ENCODE results near the gene PRG2. TPM values are rescaled to one million over a fixed set of nuclear protein-coding genes. Genes with fewer than 3 reads are reported as not detected.

The PRG2 gene
- total and polyA plus RNA-seq, 2 experiments from 2014 or later, result not detected

DNA sequence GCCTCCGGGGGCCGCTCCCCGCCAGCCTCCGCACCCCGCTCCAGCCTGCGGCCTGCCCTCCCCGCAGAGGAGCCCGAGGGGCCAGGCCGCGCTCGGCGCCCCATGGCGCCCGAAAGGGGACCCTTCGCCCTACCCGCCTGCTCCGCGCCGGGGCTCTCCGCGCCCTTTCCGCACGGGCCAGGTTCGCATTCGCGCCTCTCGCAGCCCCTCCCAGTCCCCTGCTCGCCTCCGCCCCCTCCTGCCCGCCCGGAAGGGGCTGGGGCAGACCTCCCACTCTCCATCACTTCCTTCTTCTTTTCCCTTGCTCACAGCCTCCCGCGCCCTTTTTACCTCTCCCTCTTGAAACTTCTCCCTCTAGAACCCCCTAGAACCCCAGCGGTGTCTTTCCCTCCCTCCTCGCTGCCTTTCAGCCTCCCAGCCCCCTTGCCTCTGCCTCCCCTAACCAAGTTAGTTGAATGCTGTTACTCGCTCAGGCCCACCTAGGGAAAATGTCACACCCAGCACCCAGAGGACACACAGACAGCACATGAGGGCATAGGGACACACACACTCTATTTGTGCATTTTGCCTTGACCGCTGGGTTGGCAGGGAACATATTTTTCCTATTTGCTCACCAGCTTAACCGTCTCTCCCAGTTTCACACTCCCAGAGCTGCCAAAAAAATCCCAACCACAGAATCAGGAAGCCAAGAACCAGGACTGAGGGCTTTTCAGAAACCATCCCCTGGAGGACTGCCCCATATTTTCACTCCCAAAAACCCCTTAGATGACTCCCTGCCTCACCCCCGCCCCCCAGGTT is 36.7 kb upstream of the PRG2 start, which contains the start of gene SLC43A3:
TSS of gene SLC43A3 (minus strand) at position 193 of the 798 bp plus-strand sequence. CDS start 949 bp downstream, outside the sequence.
- Histone ChIP-seq H3K79me2 (no peaks in the 10 kb centered on the region), H3K36me3 (replicated peaks; ENCODE audit: insufficient read depth, low read depth) (no peaks in the 10 kb centered on the region), H3K4me2 (peak within 1 kb of the TSS; percentile 85), H3K4me3 (peak within 1 kb of the TSS; percentile 55), H2AFZ (peak within 1 kb of the TSS; percentile 84), H4K20me1 (ENCODE audit: insufficient read depth, poor library complexity, severe bottlenecking) (no peaks in the 10 kb centered on the region), H3K27me3 (no peaks in the 10 kb centered on the region), H3K27ac (peak within 1 kb of the TSS; percentile 86), H3K9me3 (ENCODE audit: low read depth) (no peaks in the 10 kb centered on the region), H3K4me1 (ENCODE audit: insufficient read depth) (peaks cover 16% of the 10 kb centered on the region), H3K9me2 (replicated peaks; ENCODE audit: insufficient read depth) (no peaks in the 10 kb centered on the region)
- WGBS (ENCODE audit: low lambda C conversion rate, missing lambda C conversion rate), result 15% methylated on average over 29 of the region's 39 CpGs
- DNase-seq (ENCODE audit: low spot score), result peak; percentile 61
- no peak for TF ChIP-seq EZH2 (IDR thresholded peaks at IDR 0.05; ENCODE audit: borderline replicate concordance)
- TF ChIP-seq EZH2phosphoT487 (IDR thresholded peaks at IDR 0.05; ENCODE audit: low read depth, severe bottlenecking, unreplicated experiment), result no peak
- TF ChIP-seq, protein P1, sequence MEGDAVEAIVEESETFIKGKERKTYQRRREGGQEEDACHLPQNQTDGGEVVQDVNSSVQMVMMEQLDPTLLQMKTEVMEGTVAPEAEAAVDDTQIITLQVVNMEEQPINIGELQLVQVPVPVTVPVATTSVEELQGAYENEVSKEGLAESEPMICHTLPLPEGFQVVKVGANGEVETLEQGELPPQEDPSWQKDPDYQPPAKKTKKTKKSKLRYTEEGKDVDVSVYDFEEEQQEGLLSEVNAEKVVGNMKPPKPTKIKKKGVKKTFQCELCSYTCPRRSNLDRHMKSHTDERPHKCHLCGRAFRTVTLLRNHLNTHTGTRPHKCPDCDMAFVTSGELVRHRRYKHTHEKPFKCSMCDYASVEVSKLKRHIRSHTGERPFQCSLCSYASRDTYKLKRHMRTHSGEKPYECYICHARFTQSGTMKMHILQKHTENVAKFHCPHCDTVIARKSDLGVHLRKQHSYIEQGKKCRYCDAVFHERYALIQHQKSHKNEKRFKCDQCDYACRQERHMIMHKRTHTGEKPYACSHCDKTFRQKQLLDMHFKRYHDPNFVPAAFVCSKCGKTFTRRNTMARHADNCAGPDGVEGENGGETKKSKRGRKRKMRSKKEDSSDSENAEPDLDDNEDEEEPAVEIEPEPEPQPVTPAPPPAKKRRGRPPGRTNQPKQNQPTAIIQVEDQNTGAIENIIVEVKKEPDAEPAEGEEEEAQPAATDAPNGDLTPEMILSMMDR (IDR thresholded peaks at IDR 0.05; ENCODE audit: poor library complexity), result no peak

DNA sequence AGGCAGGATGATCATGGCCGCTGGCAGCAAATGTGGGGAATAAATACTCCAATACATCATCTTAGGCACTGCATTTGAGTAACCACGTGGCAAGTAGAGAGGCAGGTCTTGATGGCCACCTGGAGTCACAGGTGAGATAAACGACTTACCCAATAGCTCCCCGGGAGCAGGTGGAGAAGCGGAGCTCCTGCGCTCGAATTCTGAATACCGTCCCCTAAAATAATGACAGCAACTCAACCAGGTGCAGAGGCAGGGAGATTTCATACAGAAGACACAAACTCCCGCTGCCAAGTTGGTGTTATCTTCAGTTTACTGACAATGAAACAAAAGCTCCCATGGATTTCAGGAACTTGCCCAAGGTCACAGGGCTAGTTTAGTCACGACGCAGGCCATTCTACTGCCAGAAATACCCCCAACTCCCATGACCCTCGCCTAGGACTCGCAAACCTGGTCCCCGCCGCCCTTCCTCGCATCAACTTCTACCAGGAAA is 36.0 kb upstream of the PRG2 start:
- TF ChIP-seq EZH2 (IDR thresholded peaks at IDR 0.05; ENCODE audit: borderline replicate concordance) (no peak), EZH2phosphoT487 (IDR thresholded peaks at IDR 0.05; ENCODE audit: low read depth, severe bottlenecking, unreplicated experiment) (no peak)
- TF ChIP-seq, protein P1 (IDR thresholded peaks at IDR 0.05; ENCODE audit: poor library complexity), result no peak
- no peaks in the 10 kb centered on the region for H3K36me3 ChIP-seq (replicated peaks; ENCODE audit: insufficient read depth, low read depth)
- H3K9me2 ChIP-seq (replicated peaks; ENCODE audit: insufficient read depth), result no peaks in the 10 kb centered on the region
- H2AFZ ChIP-seq, result peak overlapping the region; percentile 84
- no peaks in the 10 kb centered on the region for H3K79me2 ChIP-seq
- peak overlapping the region; percentile 55 for H3K4me3 ChIP-seq
- H3K27ac ChIP-seq, result peak overlapping the region; percentile 86
- peaks cover 16% of the 10 kb centered on the region for H3K4me1 ChIP-seq (ENCODE audit: insufficient read depth)
- WGBS (ENCODE audit: low lambda C conversion rate, missing lambda C conversion rate), result 25% methylated on average over 16 of the region's 16 CpGs
- H4K20me1 ChIP-seq (ENCODE audit: insufficient read depth, poor library complexity, severe bottlenecking), result no peaks in the 10 kb centered on the region
- no peaks in the 10 kb centered on the region for H3K27me3 ChIP-seq
- H3K4me2 ChIP-seq, result peak overlapping the region; percentile 85
- DNase-seq (ENCODE audit: low spot score), result no peak
- no peaks in the 10 kb centered on the region for H3K9me3 ChIP-seq (ENCODE audit: low read depth)

DNA sequence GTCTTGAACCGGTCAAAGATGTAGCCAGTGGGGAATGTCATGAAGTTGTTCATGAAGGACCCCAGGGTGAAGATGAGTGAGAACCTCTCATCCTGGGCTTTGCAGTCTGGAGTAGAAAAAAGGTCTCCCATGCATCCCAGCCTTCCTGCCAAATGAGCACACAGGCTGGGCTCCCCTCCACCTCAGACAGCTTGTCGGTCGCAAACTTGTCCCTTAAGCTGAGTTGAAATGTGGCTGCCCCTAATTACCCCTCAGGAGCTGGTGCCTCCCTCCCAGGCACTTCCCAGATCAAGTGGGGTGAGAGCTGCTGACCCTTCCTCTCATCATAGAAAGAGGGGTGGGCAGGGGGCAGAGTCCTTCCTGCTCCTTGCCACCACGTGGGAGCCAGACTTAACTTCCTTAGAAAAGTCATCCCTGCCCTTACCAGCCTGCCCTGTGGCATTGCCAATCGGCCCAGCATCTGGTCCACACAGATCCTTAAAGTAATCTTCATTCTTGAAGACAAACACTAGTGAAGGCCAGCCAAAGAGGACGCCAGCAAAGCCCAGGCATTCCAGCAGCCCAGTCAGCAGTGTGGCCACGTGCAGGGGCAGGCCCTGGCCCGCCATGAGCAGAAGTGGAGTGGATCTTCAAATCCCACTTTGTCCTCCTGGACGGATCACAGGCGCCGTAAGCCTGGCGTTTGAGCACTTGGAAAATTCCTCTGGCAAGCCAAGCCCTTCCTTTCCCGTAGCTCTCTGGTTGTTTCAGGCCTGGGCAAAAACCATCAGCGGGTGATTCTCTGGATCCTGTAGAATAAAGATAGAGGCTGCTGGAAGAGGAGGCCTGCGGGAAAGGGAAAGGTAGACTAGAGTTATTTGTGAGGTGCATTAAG is 35.4 kb upstream of the PRG2 start:
- Histone ChIP-seq H3K79me2 (no peaks in the 10 kb centered on the region), H4K20me1 (ENCODE audit: insufficient read depth, poor library complexity, severe bottlenecking) (no peaks in the 10 kb centered on the region), H3K9me2 (replicated peaks; ENCODE audit: insufficient read depth) (no peaks in the 10 kb centered on the region), H3K4me2 (peak overlapping the region; percentile 85), H3K4me3 (no peak overlapping the region), H2AFZ (peak overlapping the region; percentile 84), H3K36me3 (replicated peaks; ENCODE audit: insufficient read depth, low read depth) (no peaks in the 10 kb centered on the region), H3K27me3 (no peaks in the 10 kb centered on the region), H3K9me3 (ENCODE audit: low read depth) (no peaks in the 10 kb centered on the region), H3K27ac (peak overlapping the region; percentile 86), H3K4me1 (ENCODE audit: insufficient read depth) (peaks cover 16% of the 10 kb centered on the region)
- TF ChIP-seq EZH2phosphoT487 (IDR thresholded peaks at IDR 0.05; ENCODE audit: low read depth, severe bottlenecking, unreplicated experiment) (no peak), EZH2 (IDR thresholded peaks at IDR 0.05; ENCODE audit: borderline replicate concordance) (no peak)
- TF ChIP-seq, protein P1 (IDR thresholded peaks at IDR 0.05; ENCODE audit: poor library complexity), result no peak
- 79% methylated on average over 15 of the region's 15 CpGs for WGBS (ENCODE audit: low lambda C conversion rate, missing lambda C conversion rate)
- peak; percentile 32 for DNase-seq (ENCODE audit: low spot score)
